Left ventricle myocardium superior (tissue), 1 donor: ENCODE data around the gene KLF7. TPM values are rescaled to one million over a fixed set of nuclear protein-coding genes. Genes with fewer than 3 reads are reported as not detected.

Experiments
- ATAC-seq: fragments of 200-7000 bp; cut with Tn5 transposase; one replicate; pipeline ENCODE4 v1.9.1; 2020; ENCODE audit warnings: mild to moderate bottlenecking, moderate library complexity
- DNase-seq: peaks from one replicate; pipeline ENCODE4 v3.0.0-alpha.2; 2020
- intact Hi-C: fragments of 100-400 bp; cut with micrococcal nuclease; formaldehyde crosslinking; loops from one replicate; pipeline ENCODE4 v1.11.0; 2022
- total RNA-seq: library from RNA; stranded (reverse); fragmentation: NEBNext Ultra II Directional; extraction: Animal tissue kit (Norgen Biotek cat#: 25700); gene quantifications from one replicate; pipeline ENCODE4 v1.2.1, GENCODE V29; 2021
- donor health status: DM: no; HTN: yes; CAD: no; lungs with severe emphysema.

Gene KLF7
- total RNA-seq, 1 donor from 2014 or later: 22.2 TPM

DNA sequence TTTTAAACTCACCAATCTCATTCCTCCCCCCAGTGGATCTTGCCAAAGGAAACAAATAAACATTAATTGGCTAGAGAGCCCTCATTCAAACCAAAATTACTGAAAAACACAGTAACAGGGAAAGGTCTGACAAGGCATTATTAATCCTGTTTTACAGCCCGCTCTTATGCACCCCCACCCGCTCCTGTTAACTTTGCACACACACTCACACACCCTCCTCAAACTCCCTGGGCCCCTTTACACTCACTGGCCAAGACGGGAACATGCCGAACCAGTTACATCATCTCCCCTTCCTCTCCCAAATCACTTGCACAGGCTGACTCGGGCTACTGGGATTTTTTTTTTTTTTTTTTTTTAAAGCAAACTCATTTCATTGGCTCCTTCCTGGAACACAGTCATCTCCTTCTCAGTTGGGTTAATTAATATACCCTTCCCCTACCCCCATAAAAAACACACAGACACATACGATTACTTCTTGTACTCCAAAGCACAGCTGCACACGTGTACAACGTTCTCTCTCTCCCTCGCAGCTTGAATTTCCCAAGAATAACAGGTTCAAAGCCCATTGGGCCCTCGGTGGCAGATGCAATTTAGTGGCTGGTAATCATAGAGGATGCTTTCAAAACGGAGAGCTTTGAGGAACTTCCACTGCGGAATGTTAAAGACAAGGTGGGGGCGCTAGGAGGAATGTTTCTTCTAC is 31.8 kb downstream of the KLF7 start:
- intact Hi-C loops: loop anchor here (2.0 kb wide), 1 partner anchor 39 kb away; no protein-coding TSS in a partner anchor
- DNase-seq (peak; percentile 77), ATAC-seq (peak; percentile 96)

DNA sequence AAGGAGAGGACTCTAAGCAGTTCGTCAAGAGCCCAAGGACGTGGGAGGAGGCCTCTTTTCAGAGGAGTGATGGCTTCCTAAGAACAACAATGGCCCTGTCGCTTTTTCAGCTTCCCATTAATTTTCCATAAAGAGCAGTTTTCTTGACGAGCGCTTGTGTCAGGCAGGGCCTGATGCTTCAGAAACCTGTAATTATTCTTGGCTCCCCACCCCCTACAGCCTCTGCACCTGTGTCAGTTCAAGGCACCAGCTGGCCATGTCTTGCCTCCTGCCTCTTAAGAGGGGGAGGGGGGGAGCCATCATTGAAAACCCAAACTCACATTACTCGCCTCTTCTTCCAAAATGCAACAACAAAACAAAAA is 32.3 kb downstream of the KLF7 start:
- DNase-seq (peak; percentile 38), ATAC-seq (peak; percentile 41)
- intact Hi-C loops: no loop called here

- intact Hi-C loops: no loop called here
- ATAC-seq: no peak
- no peak for DNase-seq
These were observed 33.7 kb downstream of the KLF7 start for GRCh38 chr2:207132019-207132418.

DNA sequence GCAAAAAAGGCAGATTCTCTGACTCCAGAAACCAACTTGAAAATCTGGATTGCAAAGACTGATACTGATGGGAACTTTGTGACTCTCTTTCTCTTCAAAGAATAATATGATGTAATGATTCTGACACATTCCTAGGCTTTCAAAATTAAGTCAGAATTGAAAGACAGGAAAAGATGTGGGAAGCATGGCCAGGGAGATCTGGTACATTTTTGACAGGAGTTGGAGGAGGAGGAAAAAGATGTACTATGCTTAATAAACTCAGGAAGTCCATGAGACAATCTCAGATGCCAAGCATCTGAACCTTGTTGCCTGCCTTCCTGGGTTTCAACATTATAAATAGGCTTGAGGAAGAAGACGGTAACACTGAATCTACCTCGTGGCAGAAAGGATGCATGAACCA is 34.2 kb downstream of the KLF7 start:
- no peak for ATAC-seq
- DNase-seq: no peak
- intact Hi-C loops: no loop called here

- ATAC-seq: no peak
- intact Hi-C loops: no loop called here
- no peak for DNase-seq
These were observed 34.7 kb downstream of the KLF7 start for GRCh38 chr2:207130958-207131521.

DNA sequence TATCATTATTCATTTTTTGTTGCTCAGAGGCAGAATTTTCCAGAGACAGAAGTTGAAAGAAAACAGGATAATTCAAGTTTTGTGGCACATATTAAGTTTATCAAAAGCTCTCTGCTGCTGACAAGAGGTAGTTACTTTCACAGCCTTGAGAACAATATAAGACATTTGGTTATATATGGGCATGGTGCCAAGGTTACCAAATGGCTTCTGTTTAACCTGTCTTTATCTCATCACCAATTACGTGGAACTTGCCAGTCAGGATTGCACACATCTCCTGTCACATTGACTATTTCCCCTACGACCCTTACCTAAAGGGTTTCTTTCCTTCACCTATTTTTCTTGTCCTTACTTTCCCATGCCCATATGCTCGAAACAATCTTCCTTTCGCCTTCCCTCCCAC is 35.9 kb downstream of the KLF7 start:
- intact Hi-C loops: no loop called here

GRCh38 chr2:207128867-207129266 is 36.9 kb downstream of the KLF7 start:
- DNase-seq: no peak
- ATAC-seq: no peak
- intact Hi-C loops: no loop called here

More for the DNA sequence above, 35.9 kb downstream of the KLF7 start:
- no peak for ATAC-seq
- DNase-seq: no peak

DNA sequence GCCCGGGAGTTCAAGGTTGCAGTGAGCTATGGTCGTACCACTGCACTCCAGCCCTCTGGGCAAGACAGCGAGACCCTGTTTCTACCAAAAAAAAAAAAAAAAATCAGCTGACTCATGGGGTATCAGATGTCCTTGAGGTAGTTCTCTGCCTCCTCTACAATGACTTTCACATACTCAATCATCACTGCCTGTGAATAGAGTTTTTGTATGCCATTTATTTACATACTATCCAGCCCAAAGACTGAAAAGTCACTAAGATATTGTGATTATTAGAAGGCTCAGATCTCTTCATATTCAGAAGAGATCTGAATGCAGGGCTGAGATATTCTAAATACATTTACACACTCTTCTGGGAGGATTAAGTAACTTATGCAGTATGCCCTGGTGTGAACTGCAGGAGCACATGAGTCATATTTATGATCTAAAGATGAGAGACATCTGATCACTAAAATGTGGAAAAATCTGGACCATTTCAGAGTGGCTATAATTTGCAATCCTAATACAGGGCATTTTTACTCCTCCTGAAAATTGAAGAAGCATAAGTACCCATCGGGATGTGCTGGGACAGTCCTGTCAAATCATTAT is 38.9 kb downstream of the KLF7 start:
- ATAC-seq: no peak
- intact Hi-C loops: no loop called here
- no peak for DNase-seq

DNA sequence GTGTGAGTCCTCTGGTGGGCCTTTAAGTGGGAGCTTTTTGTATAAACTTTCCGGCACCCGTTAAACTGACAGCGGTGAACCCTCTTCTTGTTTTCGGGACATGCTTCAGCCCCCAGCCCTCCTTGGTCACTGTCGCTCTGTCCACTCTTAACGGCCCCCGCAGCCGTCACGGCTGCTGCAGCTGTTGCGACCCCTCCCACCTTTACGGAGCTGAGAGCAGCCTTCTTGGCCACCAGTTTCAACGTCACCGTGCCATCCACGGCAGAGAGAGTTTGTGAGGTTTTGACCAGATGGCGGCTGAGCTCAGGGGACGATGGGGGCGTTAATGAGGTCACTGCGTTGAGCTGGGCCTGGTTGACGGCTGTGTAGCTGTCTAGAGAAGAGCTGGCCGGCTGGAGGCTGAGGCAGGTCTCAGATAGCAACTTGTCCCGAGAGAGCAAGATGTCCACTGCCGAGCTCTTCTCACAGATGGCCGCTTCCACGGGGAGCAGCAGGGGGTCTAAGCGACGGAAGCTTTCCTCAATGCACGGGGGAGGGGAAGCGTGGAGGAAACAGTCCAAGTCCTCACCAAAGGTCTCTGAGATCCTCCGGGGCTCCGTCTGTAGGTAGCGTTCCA is 41.9 kb downstream of the KLF7 start:
- ATAC-seq (peak; percentile 29), DNase-seq (peak; percentile 35)
- intact Hi-C loops: no loop called here

- intact Hi-C loops: no loop called here
- ATAC-seq (no peak), DNase-seq (no peak)
These were observed 42.4 kb downstream of the KLF7 start for GRCh38 chr2:207123335-207123744.

DNA sequence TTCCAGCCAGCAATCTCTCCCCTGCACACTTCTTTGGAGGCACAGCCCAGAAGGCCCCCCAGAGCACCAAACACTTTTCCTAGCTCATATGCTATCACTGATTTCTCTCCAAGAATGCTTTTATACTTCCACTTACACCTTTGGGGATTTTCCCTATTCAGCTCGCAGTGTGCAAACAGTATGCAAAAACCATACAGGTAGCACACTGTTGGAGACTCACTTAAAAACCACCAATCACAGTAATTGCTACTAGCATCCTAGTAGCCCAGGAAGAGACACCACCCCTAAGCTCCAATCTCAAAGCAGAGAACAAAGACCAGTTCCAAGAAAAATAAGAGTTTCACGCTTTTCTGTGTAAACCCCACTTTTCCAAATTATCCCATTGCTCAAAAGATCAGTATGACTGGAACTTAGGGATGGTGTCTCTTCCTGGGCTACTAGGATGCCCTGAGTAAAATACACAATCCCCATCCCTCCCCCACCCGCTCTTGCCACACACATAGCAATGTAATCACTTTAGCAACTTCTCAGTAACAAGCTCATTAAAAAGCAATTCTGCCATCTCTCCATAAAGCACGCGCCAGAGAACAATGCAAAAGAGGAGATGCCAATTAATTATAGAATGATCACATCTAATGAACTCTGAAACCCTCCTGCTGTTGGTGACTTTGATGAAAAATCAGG is 43.0 kb downstream of the KLF7 start:
- peak; percentile 5 for ATAC-seq
- intact Hi-C loops: no loop called here
- no peak for DNase-seq

GRCh38 chr2:207121784-207122183 is 44.0 kb downstream of the KLF7 start:
- ATAC-seq (peak; percentile 68), DNase-seq (peak; percentile 40)
- intact Hi-C loops: no loop called here

DNA sequence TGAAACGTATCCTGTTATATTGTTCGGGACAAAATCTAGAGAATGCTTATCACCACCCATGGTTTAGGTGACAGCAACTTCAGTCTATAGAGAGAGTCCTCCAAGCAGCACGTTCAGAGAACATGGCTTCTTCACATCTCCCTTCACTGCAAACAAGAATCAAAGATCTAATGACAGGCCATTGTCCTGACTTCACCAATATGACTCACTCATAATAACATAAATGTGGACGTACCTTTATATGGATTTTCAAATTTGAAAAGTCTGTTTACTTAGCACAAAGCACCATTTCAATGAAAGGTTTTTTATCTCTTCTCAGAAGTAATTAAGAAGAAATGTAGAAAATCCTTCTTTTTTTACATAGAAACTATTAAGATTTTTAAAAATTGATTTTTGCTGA is 46.7 kb downstream of the KLF7 start:
- intact Hi-C loops: no loop called here
- DNase-seq (no peak), ATAC-seq (no peak)

DNA sequence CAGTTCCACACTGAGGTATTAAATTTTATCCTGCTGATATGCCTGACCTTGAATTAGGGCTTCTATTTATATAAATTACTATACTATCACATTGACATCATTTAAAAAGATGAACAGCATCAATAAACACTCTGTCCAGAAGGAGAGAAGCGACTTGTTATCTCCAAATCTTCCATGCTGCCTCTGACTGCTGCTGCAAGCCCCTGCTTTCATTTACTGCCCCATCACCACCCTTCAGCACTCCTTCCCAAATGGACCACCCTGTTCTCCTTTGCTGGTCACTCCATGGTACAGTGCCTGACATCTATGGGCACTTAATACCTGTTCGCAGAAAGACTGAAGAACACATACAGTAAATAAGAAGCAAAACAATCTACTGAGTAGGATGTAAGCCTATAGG is 48.1 kb downstream of the KLF7 start:
- DNase-seq (no peak), ATAC-seq (no peak)
- intact Hi-C loops: no loop called here

DNA sequence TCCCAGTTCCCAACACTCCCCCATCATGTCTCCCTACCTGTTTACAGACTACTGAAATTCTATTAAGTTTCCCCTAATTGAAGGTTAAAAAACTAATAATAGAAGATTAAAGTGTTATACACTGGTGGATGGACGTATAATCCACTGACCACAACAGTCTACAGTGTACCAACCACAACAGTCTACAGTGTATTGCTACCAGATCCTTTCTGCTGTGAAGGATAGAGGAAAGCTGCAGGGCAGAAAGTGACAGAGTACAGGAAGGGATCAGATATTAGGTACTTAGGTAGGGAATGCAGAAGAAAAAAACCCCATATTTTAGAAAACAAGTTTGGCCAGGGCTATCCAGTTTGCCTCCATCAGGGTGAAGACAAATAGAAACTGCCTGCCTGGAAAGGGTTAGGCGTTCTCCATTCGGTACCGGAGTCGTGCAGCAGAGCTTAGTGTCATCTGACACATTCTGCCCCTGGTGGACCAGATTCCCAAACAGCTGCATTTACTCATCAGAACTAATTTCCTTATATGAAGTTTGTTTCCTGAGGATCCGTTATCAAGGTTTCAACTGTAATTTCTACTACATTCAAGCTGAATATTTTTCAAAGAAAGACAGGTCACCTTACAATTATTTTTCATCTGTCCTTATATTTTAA is 49.9 kb downstream of the KLF7 start:
- DNase-seq (no peak), ATAC-seq (peak; percentile 85)
- intact Hi-C loops: no loop called here

DNA sequence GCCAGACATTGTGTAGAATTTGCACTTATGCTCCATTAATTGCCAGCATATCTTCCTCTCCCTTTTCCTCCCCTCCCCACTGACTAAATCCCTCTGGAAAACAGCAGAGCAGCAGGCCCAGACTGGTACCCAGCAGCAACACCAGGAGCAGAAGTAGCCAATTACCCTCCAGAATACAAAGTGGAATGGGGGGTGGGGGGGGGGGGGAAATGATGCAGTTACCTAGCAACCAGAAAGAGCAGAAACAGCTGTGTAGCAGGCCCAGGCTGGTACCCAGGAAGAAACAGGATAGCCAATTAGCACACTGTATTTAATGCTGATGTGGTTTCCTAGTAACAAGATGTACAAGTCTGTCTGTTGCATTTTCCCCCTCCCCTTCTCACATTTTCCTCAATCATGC is 52.3 kb downstream of the KLF7 start:
- no peak for ATAC-seq
- intact Hi-C loops: no loop called here
- no peak for DNase-seq

DNA sequence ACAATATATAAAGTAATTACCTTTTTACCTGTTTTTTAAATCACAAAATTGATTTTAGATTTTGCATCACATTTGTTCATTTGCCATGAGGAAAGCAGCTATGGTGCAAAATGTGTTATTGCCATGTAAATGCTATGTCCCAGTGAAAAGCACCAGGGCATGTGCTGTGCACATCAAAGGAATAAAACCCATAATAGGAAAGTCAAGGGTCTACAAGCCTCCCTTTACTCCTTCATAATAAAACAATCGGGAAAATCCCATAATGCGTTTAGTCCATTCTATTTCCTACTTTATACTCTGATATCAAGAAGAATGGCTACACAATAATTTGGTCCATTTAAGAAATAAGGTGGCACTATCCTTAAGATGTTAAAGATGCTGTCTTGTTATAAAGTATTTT is 53.0 kb downstream of the KLF7 start:
- no peak for ATAC-seq
- no peak for DNase-seq
- intact Hi-C loops: no loop called here

DNA sequence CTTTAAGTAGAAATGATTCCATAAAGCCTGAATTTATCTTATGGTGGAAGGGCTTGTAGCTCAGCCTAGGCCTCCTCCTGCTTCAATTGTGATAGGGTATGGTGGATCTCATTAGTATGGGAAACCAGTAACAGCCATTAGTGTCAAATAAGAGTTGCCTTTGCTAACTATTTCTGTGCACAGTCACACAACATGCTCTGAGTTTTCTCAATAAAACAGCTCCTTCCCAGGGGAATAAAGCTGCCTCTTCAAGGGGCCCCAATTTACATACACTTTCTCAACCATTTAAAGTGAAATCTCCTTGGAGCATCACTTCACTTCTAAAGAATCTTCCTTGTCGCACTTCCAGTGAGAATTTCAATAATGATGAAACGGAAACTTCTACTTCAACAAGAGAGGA is 53.4 kb downstream of the KLF7 start:
- no peak for DNase-seq
- no peak for ATAC-seq
- intact Hi-C loops: no loop called here

DNA sequence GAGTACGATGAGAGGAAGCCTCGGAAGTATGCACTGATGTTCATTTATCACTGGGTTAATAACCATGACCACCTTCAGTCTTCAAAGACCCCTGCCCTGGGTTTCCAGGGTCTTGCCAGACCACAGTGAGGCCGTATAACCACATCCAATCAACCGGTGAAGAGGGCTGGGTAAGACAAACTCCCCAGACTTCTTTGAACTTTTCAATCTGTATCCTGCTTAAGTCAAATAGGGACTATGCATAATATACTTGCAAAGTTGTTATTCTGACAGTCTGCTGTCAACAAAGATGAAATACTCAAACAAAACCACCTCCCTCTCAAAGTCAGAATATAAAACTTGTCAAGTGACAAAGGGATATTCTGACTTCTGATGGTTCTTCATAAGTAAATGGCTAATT is 54.0 kb downstream of the KLF7 start:
- intact Hi-C loops: no loop called here
- DNase-seq: no peak
- no peak for ATAC-seq

DNA sequence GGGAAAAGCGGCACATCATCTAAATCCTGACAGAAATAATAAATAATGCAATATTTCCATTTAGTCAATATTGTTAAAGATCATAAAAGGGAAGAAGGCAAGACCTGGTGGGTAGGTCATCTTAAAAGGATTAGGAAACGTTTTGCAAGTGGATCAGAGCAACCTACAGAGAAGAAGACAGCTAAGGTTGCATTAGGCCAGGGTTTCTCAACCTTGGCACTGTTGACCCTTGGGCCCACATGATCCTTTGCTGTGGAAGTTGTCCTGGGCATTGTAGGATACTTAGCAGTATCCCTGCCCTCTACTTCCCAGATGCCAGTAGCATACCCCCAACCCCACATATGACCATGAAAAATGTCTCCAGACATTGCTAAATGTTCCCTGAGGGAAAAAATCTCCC is 55.0 kb downstream of the KLF7 start:
- DNase-seq: no peak
- peak; percentile 11 for ATAC-seq
- intact Hi-C loops: no loop called here
